Aorta (tissue), 5 donors: ENCODE measurements around the gene CKMT2. TPM values are rescaled to one million over a fixed set of nuclear protein-coding genes. Genes with fewer than 3 reads are reported as not detected.

Experiments used
- ATAC-seq: fragments of 200-7000 bp; cut with Tn5 transposase; one replicate; pipeline ENCODE4 v1.9.1; 2022; ENCODE audit warnings: moderate library complexity; ENCODE audit not compliant: low FRiP score
- DNase-seq, 2 donors: peaks; one replicate each; pipeline ENCODE4 v3.0.0-alpha.2; 2020
- H3K27ac ChIP-seq, 2 donors: one replicate each; pipeline ENCODE4 v1.5.1; 2013; ENCODE audit warnings: low read length in 2 of 2, mild to moderate bottlenecking in 2 of 2, moderate library complexity in 2 of 2, control low read depth in 1 of 2, inconsistent platforms in 1 of 2, low read depth in 1 of 2
- H3K27me3 ChIP-seq, 2 donors: one replicate each; pipeline ENCODE4 v1.6.1; 2013; ENCODE audit warnings: control low read depth in 1 of 2, low read length in 1 of 2, mild to moderate bottlenecking in 1 of 2, moderate library complexity in 1 of 2; ENCODE audit not compliant: insufficient read depth in 2 of 2, control insufficient read depth in 1 of 2
- H3K36me3 ChIP-seq, 2 donors: one replicate each; pipeline ENCODE4 v1.6.1; 2013; ENCODE audit warnings: control low read depth in 1 of 2, low read length in 1 of 2, mild to moderate bottlenecking in 1 of 2; ENCODE audit not compliant: insufficient read depth in 2 of 2, control insufficient read depth in 1 of 2
- H3K4me1 ChIP-seq, 2 donors: one replicate each; pipeline ENCODE4 v1.6.1; 2013; ENCODE audit warnings: low read length in 2 of 2, control low read depth in 1 of 2, mild to moderate bottlenecking in 1 of 2, moderate library complexity in 1 of 2; ENCODE audit not compliant: insufficient read depth in 2 of 2, control insufficient read depth in 1 of 2
- H3K4me3 ChIP-seq, 2 donors: one replicate each; pipeline ENCODE4 v1.5.1; 2013; ENCODE audit warnings: low read length in 2 of 2, control low read depth in 1 of 2, mild to moderate bottlenecking in 1 of 2
- H3K9me3 ChIP-seq: one replicate; pipeline ENCODE4 v1.6.1; 2013; ENCODE audit warnings: mild to moderate bottlenecking, low read length; ENCODE audit not compliant: control insufficient read depth
- WGBS, 2 donors: extraction: QIAGEN DNeasy Blood & Tissue Kit; methylation state at CpG; one replicate each; pipeline ENCODE4 v1.1.7; 2013; 5-methylcytosine and 5-hydroxymethylcytosine counted together
- intact Hi-C, 2 donors: fragments of 100-400 bp; cut with DNase I; formaldehyde crosslinking; loops; one replicate each; pipeline versions ENCODE4 v1.14.2 to v1.15.0; 2022
- polyA plus RNA-seq, 2 donors: library from polyadenylated mRNA; stranded (reverse); fragments of 200-250 nt; gene quantifications; one replicate each; pipeline ENCODE4 v1.2.3, GENCODE V29; 2013
- total RNA-seq, 2 donors: library from RNA; stranded (reverse); fragmentation: NEBNext Ultra II Directional; extraction: Animal tissue kit (Norgen Biotek cat#: 25700); gene quantifications; one replicate each; pipeline ENCODE4 v1.2.1, GENCODE V29; 2021
- donor health status: healthy with polysubstance abuse.
- donor health status: Bipolar disorder and iron deficiency.
- donor health status: DM: no; HTN: no; CAD: no.
- donor health status: DM: no; HTN: no; CAD: no.
- donor health status: DM: yes; HTN: yes; CAD: no.

CKMT2 gene
- total and polyA plus RNA-seq, 4 donors = 5.4 to 29.3 (median 14.9) TPM

DNA sequence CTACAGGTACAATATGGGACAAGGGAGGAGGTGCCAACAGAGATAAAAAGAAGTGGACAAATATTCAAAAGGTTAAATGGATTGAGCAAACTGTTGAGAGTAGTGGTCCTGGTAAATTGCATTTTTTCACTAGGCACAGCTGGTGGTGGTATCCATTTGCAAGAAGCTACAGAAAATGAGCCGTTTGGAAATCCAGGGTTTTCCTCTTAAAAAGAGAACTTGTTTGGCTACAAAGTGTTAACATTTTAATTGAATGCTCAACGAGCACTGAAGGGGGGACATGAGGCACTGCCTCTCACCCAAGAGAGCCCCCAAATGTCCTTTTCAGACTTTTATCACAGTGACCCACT is 67.8 kb downstream of the CKMT2 start:
- Histone ChIP-seq H3K9me3 (no peaks in the 10 kb centered on the region), H3K4me3 (peak overlapping the region; percentile 41 to 44), H3K27ac (peak overlapping the region; percentile 57 to 87), H3K4me1 (peaks cover 0 to 3% of the 10 kb centered on the region in 2 donors), H3K36me3 (no peaks in the 10 kb centered on the region), H3K27me3 (no peaks in the 10 kb centered on the region)
- ATAC-seq = no peak
- intact Hi-C loops = loop anchor here (2.0 to 5.0 kb wide), 2 partner anchors 68 to 69 kb away; partner anchors contain the start of gene CKMT2 (in 2 of the 2)
- no peak for DNase-seq
- 0% methylated on average over 2 of the region's 2 CpGs for WGBS, 2 donors

DNA sequence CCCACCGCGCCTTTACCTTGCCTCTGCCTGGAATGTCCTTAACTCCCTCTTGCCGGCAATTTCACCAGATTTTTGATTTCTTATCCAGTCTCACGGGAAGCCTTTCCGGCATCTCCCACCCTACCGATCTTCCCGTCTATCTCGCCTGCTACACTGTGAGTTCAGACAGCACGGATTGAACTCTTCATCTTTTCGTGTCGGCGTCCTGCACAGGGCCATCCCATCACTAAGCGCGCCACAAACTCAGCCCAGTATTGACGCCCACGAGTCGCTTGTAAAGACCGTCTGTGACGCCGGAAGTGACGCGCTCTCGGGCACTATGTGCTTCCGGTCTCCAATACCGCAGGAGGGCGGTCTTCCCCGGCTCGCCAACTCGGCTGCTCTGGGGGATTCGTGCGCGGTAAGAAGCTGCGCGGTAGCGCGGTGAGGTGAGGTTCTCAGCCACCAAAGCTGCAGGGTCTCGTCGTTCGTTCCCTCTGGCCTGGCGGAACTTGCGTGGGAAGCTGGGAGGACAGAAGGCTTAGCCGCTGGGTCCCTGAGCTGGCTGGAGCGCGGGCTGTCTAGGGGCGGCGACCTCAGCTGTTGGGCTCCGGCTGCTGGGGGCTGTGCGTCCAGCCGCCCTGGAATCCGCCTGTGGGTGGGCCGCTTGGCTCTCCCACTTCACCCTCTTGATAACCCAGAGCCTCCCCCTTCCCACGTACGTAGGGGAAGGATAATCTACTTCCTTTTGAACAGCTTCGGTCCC is 68.3 kb downstream of the CKMT2 start, which contains the start of gene ZCCHC9:
TSS of gene ZCCHC9 (plus strand) at position 317 of the 745 bp plus-strand sequence. CDS start 3,171 bp downstream, outside the sequence.
- no peaks in the 10 kb centered on the region for H3K36me3 ChIP-seq
- H3K4me3 ChIP-seq = peak within 1 kb of the TSS; percentile 41 to 46
- DNase-seq (peak; percentile 97 to 98), ATAC-seq (peak; percentile 98)
- H3K4me1 ChIP-seq = peaks cover 0 to 3% of the 10 kb centered on the region in 2 donors
- intact Hi-C loops = loop anchor here (2.0 to 5.0 kb wide), 2 partner anchors 69 kb away; partner anchors contain the start of gene CKMT2 (in 2 of the 2)
- H3K27ac ChIP-seq = peak within 1 kb of the TSS; percentile 57 to 87
- 0 to 1% methylated on average over 54 of the region's 54 CpGs for WGBS, 2 donors
- no peaks in the 10 kb centered on the region for H3K9me3 ChIP-seq
- no peaks in the 10 kb centered on the region for H3K27me3 ChIP-seq

DNA sequence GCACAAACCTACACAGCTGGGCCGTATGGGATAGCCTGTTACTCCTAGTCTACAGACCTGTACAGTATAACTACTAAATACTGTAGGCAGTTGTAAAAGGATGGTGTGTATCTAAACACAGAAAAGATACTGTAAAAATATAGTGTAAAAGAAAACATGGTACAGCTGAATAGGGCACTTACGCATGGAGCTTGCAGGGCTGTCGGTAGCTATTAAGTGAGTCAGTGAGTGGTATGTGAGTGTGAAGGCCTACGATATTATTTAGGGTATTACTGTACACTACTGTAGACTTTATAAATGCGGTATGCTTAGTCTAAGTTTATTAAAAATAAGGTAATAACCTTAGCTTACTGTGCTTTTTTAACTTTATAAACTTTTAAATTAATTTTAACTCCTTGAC is 69.5 kb downstream of the CKMT2 start:
- WGBS, 2 donors = 86 to 88% methylated on average over 5 of the region's 5 CpGs
- H3K4me1 ChIP-seq = peaks cover 0 to 3% of the 10 kb centered on the region in 2 donors
- peak overlapping the region in 1 of 2 donors; percentile 41 for H3K4me3 ChIP-seq
- intact Hi-C loops = loop anchor here in 1 of 2 donors (5.0 kb wide), 1 partner anchor 70 kb away; the partner anchor contains the start of gene CKMT2
- H3K27me3 ChIP-seq = no peaks in the 10 kb centered on the region
- ATAC-seq (no peak), DNase-seq (no peak)
- no peaks in the 10 kb centered on the region for H3K36me3 ChIP-seq
- no peak overlapping the region for H3K27ac ChIP-seq
- H3K9me3 ChIP-seq = no peaks in the 10 kb centered on the region

DNA sequence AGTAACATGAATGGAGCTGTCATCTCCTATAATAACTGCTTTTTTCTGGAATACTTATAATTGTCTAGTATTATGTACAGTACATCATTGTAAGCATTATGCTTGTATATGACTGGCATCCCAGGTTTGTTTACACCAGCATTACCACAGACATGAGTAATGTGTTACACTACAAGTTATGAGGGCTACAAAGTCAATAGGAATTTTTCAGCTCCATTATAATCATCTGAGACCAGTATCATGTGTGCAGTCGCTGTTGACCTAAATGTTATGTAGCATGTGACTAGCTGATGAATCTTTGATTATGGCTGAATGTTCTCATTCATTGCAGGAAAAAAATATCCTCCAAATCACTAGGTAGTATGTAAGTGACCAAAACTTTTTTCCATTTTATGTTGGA is 70.4 kb downstream of the CKMT2 start:
- Histone ChIP-seq H3K9me3 (no peaks in the 10 kb centered on the region), H3K4me3 (no peak overlapping the region), H3K27ac (no peak overlapping the region), H3K27me3 (no peaks in the 10 kb centered on the region), H3K36me3 (no peaks in the 10 kb centered on the region), H3K4me1 (peaks cover 0 to 3% of the 10 kb centered on the region in 2 donors)
- 83 to 86% methylated on average over 1 of the region's 1 CpG for WGBS, 2 donors
- intact Hi-C loops = loop anchor here in 1 of 2 donors (5.0 kb wide), 1 partner anchor 71 kb away; the partner anchor contains the start of gene CKMT2
- DNase-seq (no peak), ATAC-seq (no peak)

DNA sequence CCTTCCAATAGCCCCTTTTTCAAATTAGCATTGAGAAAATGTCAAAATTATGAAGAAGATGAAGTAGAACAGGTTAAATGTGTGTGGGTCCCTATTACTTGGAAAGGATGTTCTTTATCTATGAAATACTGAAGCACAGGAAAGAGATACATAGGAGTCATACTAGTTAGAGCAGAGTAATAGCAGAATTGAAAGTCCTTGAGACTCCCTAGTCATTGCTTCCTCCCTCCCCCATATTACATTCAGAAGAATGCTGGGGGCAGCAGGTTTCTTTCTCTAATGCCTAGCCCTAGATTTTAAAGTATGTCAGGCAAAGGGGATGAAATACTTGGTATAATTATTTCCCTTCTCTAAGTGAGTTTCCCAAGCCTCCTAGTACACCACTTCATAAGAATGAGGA is 72.7 kb downstream of the CKMT2 start:
- Histone ChIP-seq H3K36me3 (peaks cover 0 to under 1% of the 10 kb centered on the region in 2 donors), H3K27ac (no peak overlapping the region), H3K4me1 (no peaks in the 10 kb centered on the region), H3K4me3 (no peak overlapping the region), H3K9me3 (no peaks in the 10 kb centered on the region), H3K27me3 (no peaks in the 10 kb centered on the region)
- intact Hi-C loops = no loop called here
- DNase-seq (no peak), ATAC-seq (no peak)

DNA sequence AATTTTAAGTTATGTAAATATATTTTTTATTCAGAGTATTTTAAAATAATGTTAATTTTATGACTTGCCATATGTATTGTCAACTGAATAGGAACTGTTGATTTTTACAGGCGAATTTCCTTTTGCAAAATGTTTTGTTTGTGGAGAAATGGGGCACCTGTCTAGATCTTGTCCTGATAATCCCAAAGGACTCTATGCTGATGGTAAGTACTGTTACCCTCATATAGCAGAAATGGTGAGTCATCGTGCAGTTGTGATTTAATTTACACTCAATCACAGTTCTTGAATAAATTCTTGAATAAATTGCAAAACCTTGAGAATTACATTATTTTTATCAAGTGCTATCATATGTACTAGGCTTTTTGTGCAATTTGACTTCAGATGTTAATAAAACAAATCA is 75.7 kb downstream of the CKMT2 start:
- Histone ChIP-seq H3K36me3 (peaks cover 7% of the 10 kb centered on the region in 2 donors), H3K4me3 (no peak overlapping the region), H3K9me3 (no peaks in the 10 kb centered on the region), H3K27ac (no peak overlapping the region), H3K27me3 (no peaks in the 10 kb centered on the region), H3K4me1 (no peaks in the 10 kb centered on the region)
- WGBS, 2 donors = 90% methylated on average over 2 of the region's 2 CpGs
- DNase-seq = no peak
- intact Hi-C loops = no loop called here
- ATAC-seq = no peak

DNA sequence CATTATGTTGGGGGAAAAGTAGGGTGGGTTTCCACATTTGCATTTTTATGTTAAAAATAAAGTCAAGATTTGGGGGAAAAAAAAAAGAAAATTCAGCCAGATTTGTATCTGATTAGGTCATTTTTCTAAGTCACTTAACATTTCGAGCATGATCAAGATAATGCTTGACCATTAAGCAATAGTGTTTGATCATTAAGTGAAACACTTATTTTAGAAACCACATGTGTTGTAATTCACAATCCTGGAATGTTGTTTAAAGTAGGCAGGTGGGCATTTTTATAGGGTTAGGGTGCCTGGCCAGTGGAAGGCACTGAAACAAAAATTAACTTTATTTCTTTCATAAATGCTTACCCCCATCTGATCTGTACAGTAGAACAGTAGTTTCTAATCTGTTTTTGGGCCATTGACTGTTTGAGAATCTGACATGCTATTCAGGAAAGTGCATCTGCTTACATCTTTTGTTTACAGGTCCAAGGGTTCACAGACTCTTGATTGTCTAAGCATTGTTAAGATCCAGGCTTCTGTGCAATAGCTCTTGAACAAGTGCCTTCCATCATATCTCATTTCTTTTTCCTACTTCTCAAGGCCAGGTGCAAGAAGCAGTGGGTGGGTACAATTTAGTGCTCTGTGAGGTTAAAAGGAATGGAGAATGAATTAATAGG is 77.4 kb downstream of the CKMT2 start:
- peaks cover 7 to 8% of the 10 kb centered on the region in 2 donors for H3K36me3 ChIP-seq
- ATAC-seq = no peak
- intact Hi-C loops = no loop called here
- no peak overlapping the region for H3K4me3 ChIP-seq
- no peaks in the 10 kb centered on the region for H3K4me1 ChIP-seq
- no peaks in the 10 kb centered on the region for H3K27me3 ChIP-seq
- no peaks in the 10 kb centered on the region for H3K9me3 ChIP-seq
- 67 to 77% methylated on average over 1 of the region's 1 CpG for WGBS, 2 donors
- H3K27ac ChIP-seq = no peak overlapping the region
- DNase-seq = no peak

DNA sequence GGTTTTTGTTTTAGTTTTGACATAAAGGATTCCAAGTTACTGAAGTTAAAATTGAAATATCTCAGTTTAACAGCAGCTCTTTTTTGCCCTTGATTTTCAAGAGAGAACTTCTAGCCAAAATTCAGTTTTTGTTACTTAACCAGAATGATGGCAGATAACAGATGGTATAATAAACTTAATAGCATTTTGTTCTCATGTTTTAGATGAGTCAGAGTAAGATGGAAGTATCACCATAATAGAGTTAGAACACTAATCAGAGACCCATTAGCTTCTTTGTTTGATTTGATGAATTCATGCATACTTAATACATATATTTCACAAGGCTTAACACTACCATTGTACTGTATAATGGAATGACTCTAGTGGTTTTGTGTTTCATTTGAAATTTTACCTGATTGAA is 80.2 kb downstream of the CKMT2 start:
- H3K36me3 ChIP-seq = peaks cover 7 to 8% of the 10 kb centered on the region in 2 donors
- no peaks in the 10 kb centered on the region for H3K27me3 ChIP-seq
- intact Hi-C loops = no loop called here
- H3K9me3 ChIP-seq = no peaks in the 10 kb centered on the region
- no peak for ATAC-seq
- no peaks in the 10 kb centered on the region for H3K4me1 ChIP-seq
- no peak overlapping the region for H3K27ac ChIP-seq
- no peak for DNase-seq
- no peak overlapping the region for H3K4me3 ChIP-seq
